Stimulated activated CD4-positive, alpha-beta T cell treated with anti-CD3 and anti-CD28 coated beads, Interleukin-15, amount 100 ng/mL, for 24 hours (primary cell): Measurements from ENCODE around the gene COBL.

Source experiments
- DNase-seq: peaks from one replicate; pipeline ENCODE4 v3.0.0-alpha.2; 2020

Gene COBL

GRCh38 chr7:51035716-51036115, 280.9 kb downstream of the COBL start:
- no peak for DNase-seq

DNA sequence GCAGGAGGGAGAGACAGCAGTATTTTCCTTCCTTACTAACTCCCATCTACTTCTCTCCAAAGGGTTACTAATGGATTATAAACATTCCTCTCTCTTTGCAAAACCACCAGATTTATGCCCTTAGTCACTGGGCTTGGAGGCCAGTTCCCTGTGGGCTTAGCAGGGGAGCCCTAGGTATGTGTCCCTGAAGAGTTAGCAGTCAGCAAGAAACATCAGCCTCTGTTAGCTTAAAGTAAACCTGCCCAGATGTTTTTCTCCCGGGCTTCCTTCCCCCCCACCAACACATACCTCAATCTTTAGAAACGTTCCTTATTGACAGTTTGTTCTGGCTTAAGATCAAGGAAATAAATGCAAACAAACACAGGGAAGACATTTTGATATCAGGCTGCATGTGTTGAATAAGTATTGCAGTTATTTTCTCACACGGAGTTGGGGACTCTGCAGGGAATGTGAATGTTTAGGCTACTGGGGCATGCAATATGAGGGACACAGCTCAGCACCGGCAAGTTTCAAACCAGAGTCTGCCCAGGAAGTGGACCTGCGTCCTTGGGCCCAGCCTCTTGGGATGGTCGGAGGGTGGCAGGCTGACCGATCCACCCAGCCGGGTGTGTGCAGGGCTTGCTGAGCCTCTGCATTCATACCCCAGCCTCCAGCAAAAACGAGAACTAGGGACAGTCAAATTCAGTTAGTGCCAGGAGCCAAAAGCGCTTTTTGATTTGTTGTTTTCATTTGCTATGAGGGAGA, 281.9 kb downstream of the COBL start:
- no peak for DNase-seq

GRCh38 chr7:51033727-51034520, 282.7 kb downstream of the COBL start:
- DNase-seq = no peak

GRCh38 chr7:51031791-51032515, 284.7 kb downstream of the COBL start:
- no peak for DNase-seq

- no peak for DNase-seq
Measured at GRCh38 chr7:51031216-51031615, 285.4 kb downstream of the COBL start.

DNA sequence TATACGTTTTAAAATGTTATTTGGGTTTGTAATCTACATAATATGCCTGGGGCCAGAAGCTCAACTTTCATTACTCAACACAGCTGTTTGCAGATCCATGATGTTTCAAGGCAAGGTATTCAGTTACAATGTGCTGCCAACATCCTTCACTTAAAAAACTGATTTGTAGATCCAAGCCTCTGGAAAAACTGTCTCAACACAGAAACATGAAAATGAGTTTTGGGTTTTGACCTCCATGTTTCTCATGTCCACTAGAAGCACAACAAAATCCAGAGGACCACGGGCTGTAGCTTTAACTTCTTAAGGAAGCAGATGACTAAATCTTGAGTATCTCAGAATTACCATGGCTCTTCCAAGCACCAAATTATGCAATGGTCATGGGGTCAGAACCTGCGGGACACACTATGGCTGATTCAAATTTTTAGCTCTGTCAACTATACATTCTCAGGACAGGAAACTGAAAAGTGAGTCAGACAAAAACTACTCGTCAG, 286.9 kb downstream of the COBL start:
- DNase-seq = no peak

DNA sequence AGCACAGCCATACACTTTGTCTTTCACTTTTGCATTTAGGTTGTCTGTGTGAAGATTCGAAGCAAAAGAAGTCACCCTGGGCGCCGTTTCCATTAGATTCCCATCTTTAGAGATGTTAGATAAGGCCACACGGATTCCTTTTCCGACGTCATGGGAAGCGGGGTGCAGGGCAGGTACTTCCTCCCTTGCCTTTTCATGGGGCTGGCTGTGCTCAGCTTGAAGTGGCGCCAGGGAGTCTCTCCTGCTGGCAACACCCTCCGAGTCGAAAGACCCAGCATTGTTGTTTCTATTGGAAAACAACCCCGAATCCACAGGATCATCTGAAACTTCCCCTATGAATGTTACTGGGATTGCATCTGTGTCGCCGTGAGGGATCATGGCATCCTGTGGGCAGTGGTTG, 287.5 kb downstream of the COBL start:
- DNase-seq = no peak

DNA sequence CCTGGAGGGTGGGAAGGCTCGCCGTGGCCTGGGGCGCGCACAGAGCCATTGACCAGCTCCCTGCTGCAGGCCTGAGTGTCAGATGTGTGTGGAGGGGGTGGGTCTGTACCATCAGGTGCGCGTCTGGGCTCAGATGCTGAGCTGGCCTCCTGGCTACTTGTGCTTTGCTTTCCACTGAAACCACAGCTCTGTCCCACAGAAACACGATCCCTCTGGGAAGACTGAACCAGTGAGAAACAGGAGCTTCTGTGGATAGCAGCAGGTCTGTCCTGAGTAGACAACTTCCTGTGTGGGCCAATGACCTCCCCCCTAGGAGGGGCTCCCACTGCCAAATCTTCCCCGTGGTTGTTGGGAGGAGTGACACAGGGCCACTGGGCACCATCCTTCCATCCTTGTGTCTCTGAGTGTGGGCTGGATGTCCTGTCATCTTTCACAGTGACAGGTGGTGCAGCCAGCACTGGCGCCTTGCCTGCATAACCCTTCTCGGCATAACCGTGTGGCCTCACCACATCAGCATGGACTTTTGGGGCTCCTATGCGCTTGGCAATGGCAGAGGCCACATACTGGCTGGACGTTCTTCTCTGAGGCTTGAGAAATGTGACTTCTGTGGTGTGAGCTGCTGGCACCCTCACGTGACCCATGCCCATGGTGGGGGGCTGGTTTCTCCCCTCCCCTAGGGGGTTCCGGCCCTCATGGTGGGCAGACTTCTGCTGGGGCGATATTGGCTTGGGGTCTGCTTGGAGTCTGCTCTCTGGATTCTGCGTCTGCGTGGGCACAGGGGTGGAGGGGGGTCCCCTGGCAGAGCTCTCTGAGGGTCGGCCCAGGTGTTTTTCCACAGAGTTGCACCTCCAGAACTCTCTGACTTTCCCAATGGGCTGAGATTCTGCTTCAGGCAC, 288.4 kb downstream of the COBL start:
- no peak for DNase-seq

DNA sequence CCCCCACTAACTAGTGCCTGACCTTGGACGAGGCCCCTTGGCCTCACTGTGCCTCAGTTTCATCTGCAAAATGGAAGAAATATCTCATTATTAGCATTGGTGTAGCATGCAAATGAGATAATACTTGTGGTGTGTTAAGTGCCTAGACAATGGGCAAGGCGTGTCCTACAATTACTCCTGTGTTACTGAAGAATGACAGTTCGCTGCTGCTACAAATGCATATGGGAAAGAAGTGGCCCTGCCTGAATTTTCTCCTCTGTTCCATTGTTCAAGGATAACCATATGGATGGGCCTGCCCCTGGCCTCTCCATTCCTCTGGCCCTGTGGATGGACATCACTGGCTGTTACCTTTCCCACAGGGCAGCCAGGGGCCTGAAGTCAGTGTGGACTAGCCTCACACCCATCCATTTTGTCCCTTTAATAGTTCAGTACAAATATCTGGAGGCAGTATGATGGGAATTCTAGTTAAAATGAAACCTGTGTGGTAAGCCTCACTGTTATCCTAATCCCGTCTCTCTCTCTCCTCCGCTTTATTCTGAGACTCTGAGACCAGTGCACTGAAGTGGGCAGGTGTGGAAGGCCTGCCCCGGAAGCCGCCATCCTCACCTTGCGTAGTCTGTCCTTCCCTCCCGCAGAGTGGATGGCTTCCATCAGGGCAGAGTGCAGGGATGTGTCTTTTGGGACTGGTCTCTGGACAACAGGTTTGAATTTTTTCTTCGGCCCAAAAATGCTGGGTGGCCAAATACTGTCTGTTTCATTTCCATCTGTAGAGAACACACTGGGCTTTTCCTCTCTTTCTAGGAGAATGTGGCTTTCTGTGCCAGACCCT, 289.3 kb downstream of the COBL start:
- no peak for DNase-seq

DNA sequence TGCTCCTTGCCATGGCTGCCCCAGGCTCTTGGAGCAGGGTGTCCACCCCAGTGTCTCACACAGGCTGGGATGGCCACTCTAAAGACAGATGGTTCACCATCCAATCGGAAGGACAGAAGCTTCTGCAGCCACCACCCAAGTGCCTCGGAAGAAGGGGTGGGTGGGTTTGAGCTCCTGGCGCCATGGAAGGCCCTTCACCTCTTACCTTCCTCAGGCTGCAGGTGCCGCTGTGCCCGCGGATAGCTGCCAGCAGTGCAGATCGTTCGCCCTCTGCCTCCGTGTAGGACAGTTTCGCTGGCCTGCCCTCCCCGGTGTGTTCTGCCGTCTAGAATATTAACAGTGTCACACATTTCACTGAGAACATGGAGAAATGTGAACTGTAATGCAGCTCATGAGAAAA, 290.3 kb downstream of the COBL start:
- no peak for DNase-seq

DNA sequence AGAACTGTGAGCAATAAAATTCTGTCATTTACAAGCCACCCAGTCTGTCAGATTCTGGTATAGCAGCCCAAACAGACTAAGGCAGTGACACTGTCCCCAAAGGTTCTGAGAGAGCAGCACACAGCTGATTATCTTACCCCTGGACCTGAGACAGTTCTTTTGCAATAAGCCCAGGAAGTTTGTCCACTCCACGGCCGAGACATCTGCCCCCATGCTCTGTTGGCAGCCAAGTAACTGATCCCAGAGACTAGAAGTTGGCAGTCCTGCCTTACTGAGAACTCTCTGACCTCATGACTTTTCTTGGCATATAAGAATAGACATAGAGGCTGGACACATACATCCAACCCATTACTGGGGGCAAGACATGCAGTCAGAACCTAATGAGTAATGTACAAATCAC, 290.9 kb downstream of the COBL start:
- DNase-seq = no peak

DNA sequence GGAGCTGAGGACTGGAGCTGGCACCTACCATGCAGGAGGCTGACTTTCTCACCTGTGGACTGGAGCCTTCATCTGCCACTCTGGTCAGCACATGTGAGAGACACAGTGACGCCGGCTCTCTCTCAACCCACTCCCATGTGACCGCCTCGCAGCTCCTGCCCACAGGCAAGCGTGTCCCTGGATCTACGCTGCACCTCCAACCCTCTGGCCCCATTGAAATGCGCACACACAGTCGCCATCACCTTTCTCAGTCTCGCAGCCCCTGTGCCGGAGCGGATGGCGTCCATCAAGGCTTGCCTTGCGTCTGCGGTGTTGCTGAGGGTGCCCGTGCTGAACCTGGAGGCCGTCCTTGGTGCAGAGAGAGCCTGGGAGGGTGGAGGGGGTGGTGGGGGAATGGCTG, 291.7 kb downstream of the COBL start:
- DNase-seq = no peak

- no peak for DNase-seq
Measured at GRCh38 chr7:51023547-51023946, 293.1 kb downstream of the COBL start.

DNA sequence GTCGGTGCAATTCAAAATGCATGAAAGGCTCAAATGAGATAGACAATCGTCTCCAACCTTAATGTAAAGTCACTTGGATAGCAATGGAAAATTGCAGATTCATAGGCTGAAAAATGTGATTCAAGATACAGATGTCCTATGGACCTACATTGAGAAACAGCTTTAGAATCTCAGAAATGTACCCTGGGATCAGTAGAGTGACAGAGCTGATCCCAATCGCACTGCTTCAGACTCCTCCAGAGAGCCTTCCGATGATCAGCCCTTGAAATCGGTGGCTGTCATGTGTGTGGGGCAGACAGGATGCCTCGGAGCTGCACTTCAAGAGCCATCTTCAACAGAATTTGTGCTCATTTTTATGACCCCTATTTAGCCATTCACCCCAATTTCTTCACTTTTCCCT, 293.8 kb downstream of the COBL start:
- DNase-seq = no peak

- no peak for DNase-seq
Measured at GRCh38 chr7:51021906-51022570, 294.6 kb downstream of the COBL start.

GRCh38 chr7:51020944-51021343, 295.7 kb downstream of the COBL start:
- no peak for DNase-seq

- DNase-seq = no peak
Measured at GRCh38 chr7:51019891-51020870, 296.4 kb downstream of the COBL start.

DNA sequence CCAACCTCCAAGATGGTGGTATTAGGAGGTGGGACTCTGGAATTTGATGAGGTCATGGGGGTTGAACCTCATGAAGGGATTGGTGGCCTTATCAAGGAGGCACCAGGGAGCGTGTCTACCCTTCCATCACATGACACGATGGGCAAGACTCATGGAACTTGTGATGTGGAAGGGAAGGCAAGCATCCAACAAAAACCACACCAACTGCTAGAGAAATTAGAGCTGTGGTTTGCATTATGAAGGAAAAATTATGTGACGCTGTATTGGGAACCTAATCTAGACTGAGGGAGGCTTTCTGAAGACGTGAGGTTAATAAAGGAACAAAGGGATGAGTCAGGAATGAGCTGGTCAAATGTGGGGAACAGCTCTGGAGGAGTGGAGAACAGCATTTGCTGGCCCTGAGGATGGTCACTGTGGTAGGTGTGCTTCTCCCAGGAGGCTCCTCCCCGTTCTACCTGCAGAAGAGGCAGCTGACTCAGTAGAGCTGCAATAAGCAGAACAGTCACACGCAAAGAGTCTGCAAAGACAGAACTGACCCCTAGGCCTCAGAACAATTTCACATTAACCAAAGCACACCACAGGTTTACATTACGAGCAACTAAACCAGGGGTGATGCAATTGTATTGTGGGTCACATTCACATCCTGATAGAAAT, 297.3 kb downstream of the COBL start:
- no peak for DNase-seq
